IMR-90 (cell line): ENCODE results near the gene DMD. TPM values are rescaled to one million over a fixed set of nuclear protein-coding genes. Genes with fewer than 3 reads are reported as not detected.

ENCODE experiments used
- ATAC-seq: fragments of 200-7000 bp; cut with Tn5 transposase; 2 replicates; pipeline ENCODE4 v1.9.1; 2020; ENCODE audit warnings: low read depth, mild to moderate bottlenecking, moderate library complexity
- BruUV-seq: library from RNA; stranded (reverse); fragments of 400-500 nt; replicated peaks from 2 replicates; lab custom pipeline; 2021; lab: Mats Ljungman, UMichigan
- CTCF ChIA-PET: fragments of 300-600 bp; formaldehyde crosslinking; extraction: SDS; loops from one replicate; lab custom pipeline; 2021; ENCODE audit warnings: antibody characterized with exemption; lab: Yijun Ruan, JAX
- POLR2A ChIA-PET: fragments of 300-600 bp; sonication (Branson Sonifier 250); formaldehyde crosslinking; loops from one replicate; lab custom pipeline; 2022; ENCODE audit warnings: antibody characterized with exemption; ENCODE audit not compliant: unreplicated experiment; lab: Charles Lee
- DNase-seq: peaks from one replicate; pipeline ENCODE4 v3.0.0; 2013
- H2AFZ ChIP-seq: replicated peaks from 2 replicates; pipeline ENCODE3; 2013; ENCODE audit warnings: low read length, mild to moderate bottlenecking; ENCODE audit not compliant: poor library complexity
- H2AK5ac ChIP-seq: 2 replicates; pipeline ENCODE4 v1.6.1; 2013; ENCODE audit warnings: low read depth, low read length, inconsistent platforms
- H2AK9ac ChIP-seq: replicated peaks from 2 replicates; pipeline ENCODE3; 2013; ENCODE audit warnings: mild to moderate bottlenecking, low read depth, low read length, moderate library complexity; ENCODE audit not compliant: poor library complexity
- H2BK120ac ChIP-seq: 2 replicates; pipeline ENCODE4 v1.6.1; 2013; ENCODE audit warnings: low read depth, low read length, inconsistent platforms
- H2BK15ac ChIP-seq: 3 replicates; pipeline ENCODE4 v1.6.1; 2013; ENCODE audit warnings: low read depth, low read length, inconsistent platforms
- H2BK20ac ChIP-seq: 2 replicates; pipeline ENCODE4 v1.6.1; 2013; ENCODE audit warnings: low read depth, mild to moderate bottlenecking, inconsistent platforms, low read length, moderate library complexity
- H2BK5ac ChIP-seq: 2 replicates; pipeline ENCODE4 v1.6.1; 2013; ENCODE audit warnings: mild to moderate bottlenecking, low read depth, low read length, inconsistent platforms; ENCODE audit not compliant: poor library complexity, severe bottlenecking
- H3K14ac ChIP-seq: replicated peaks from 2 replicates; pipeline ENCODE4 v1.6.1; 2013; ENCODE audit warnings: low read depth, low read length, inconsistent platforms
- H3K18ac ChIP-seq: 2 replicates; pipeline ENCODE4 v1.6.1; 2013; ENCODE audit warnings: low read depth, low read length, control low read depth
- H3K23ac ChIP-seq: 2 replicates; pipeline ENCODE4 v1.6.1; 2013; ENCODE audit warnings: low read depth, low read length, inconsistent platforms
- H3K27ac ChIP-seq: 2 replicates; pipeline ENCODE4 v1.5.1; 2013; ENCODE audit warnings: mild to moderate bottlenecking, control low read depth, low read length; ENCODE audit not compliant: insufficient read depth
- H3K27me3 ChIP-seq: 2 replicates; pipeline ENCODE4 v1.6.1; 2013; ENCODE audit warnings: low read length; ENCODE audit not compliant: control insufficient read depth, insufficient read depth
- H3K36me3 ChIP-seq: 2 replicates; pipeline ENCODE4 v1.6.1; 2013; ENCODE audit warnings: low read length, mixed read lengths; ENCODE audit not compliant: control insufficient read depth, insufficient read depth
- H3K4ac ChIP-seq: 2 replicates; pipeline ENCODE4 v1.6.1; 2013; ENCODE audit warnings: low read depth, low read length, inconsistent platforms
- H3K4me1 ChIP-seq: 2 replicates; pipeline ENCODE4 v1.6.1; 2013; ENCODE audit warnings: low read length, mixed read lengths; ENCODE audit not compliant: control insufficient read depth, insufficient read depth
- H3K4me2 ChIP-seq: 2 replicates; pipeline ENCODE4 v1.6.1; 2013; ENCODE audit warnings: low read depth, mild to moderate bottlenecking, control low read depth, low read length, moderate library complexity
- H3K4me3 ChIP-seq: 2 replicates; pipeline ENCODE4 v1.5.1; 2013; ENCODE audit warnings: low read depth, mild to moderate bottlenecking, control low read depth, low read length, moderate library complexity; ENCODE audit not compliant: insufficient read depth
- H3K56ac ChIP-seq: 2 replicates; pipeline ENCODE4 v1.6.1; 2013; ENCODE audit warnings: low read length, inconsistent platforms; ENCODE audit not compliant: insufficient read depth; ENCODE audit errors: extremely low read depth
- H3K79me1 ChIP-seq, 2 experiments: 2 replicates each; pipeline ENCODE4 v1.6.1; 2013; ENCODE audit warnings: low read length in 2 of 2, inconsistent platforms in 1 of 2, low read depth in 1 of 2
- H3K9ac ChIP-seq: 2 replicates; pipeline ENCODE4 v1.6.1; 2013; ENCODE audit warnings: low read depth, low read length, control low read depth
- H3K9me1 ChIP-seq: 2 replicates; pipeline ENCODE4 v1.6.1; 2013; ENCODE audit warnings: low read length, inconsistent platforms; ENCODE audit not compliant: insufficient read depth
- H3K9me3 ChIP-seq: 2 replicates; pipeline ENCODE4 v1.6.1; 2013; ENCODE audit warnings: low read length; ENCODE audit not compliant: control insufficient read depth, insufficient read depth
- H4K20me1 ChIP-seq: 2 replicates; pipeline ENCODE4 v1.6.1; 2013; ENCODE audit warnings: low read length, inconsistent platforms; ENCODE audit not compliant: insufficient read depth
- H4K5ac ChIP-seq: 2 replicates; pipeline ENCODE4 v1.6.1; 2013; ENCODE audit warnings: mild to moderate bottlenecking, low read depth, low read length, control low read depth
- H4K8ac ChIP-seq, 2 experiments: 2 replicates each; pipeline ENCODE4 v1.6.1; 2013; ENCODE audit warnings: low read depth in 2 of 2, low read length in 2 of 2, control low read depth in 1 of 2, inconsistent platforms in 1 of 2
- H4K91ac ChIP-seq: 2 replicates; pipeline ENCODE4 v1.6.1; 2013; ENCODE audit warnings: low read depth, low read length, inconsistent platforms; ENCODE audit not compliant: insufficient read depth
- BHLHE40 ChIP-seq: fragments of 150-350 bp; IDR thresholded peaks from 2 replicates; pipeline ENCODE4 v1.6.1; 2016; ENCODE audit warnings: mild to moderate bottlenecking, low read depth, low read length
- CEBPB ChIP-seq: IDR thresholded peaks from 2 replicates; pipeline ENCODE4 v1.6.1; 2012; ENCODE audit warnings: low read depth, low read length, improper control_type of control experiment
- CHD1 ChIP-seq: IDR thresholded peaks from 2 replicates; pipeline ENCODE4 v1.6.1; 2012; ENCODE audit warnings: low read depth, low read length, improper control_type of control experiment
- FOS ChIP-seq: fragments of 150-350 bp; IDR thresholded peaks from 2 replicates; pipeline ENCODE4 v1.6.1; 2016; ENCODE audit warnings: low read depth, low read length
- MAFK ChIP-seq: IDR thresholded peaks from 2 replicates; pipeline ENCODE4 v1.6.1; 2012; ENCODE audit warnings: low read depth, low read length, improper control_type of control experiment
- MAZ ChIP-seq: IDR thresholded peaks from 2 replicates; pipeline ENCODE4 v1.6.1; 2012; ENCODE audit warnings: low read depth, mild to moderate bottlenecking, low read length, improper control_type of control experiment, moderate library complexity, borderline replicate concordance
- MXI1 ChIP-seq: IDR thresholded peaks from 2 replicates; pipeline ENCODE4 v1.6.1; 2012; ENCODE audit warnings: low read depth, mild to moderate bottlenecking, low read length, moderate library complexity, borderline replicate concordance
- NFE2L2 ChIP-seq: fragments of 150-350 bp; IDR thresholded peaks from 2 replicates; pipeline ENCODE4 v1.6.1; 2016; ENCODE audit warnings: low read depth, mild to moderate bottlenecking, low read length
- POLR2A ChIP-seq: IDR thresholded peaks from 2 replicates; pipeline ENCODE4 v1.6.1; 2012; ENCODE audit warnings: mild to moderate bottlenecking, low read depth, low read length
- RAD21 ChIP-seq: IDR thresholded peaks from 2 replicates; pipeline ENCODE4 v1.6.1; 2012; ENCODE audit warnings: low read length, improper control_type of control experiment
- RCOR1 ChIP-seq: IDR thresholded peaks from 2 replicates; pipeline ENCODE4 v1.6.1; 2012; ENCODE audit warnings: mild to moderate bottlenecking, low read length, improper control_type of control experiment; ENCODE audit not compliant: insufficient replicate concordance
- RFX5 ChIP-seq: IDR thresholded peaks from 2 replicates; pipeline ENCODE4 v1.8.0; 2012; ENCODE audit warnings: low read depth, mild to moderate bottlenecking, low read length, moderate library complexity
- SMC3 ChIP-seq: fragments of 150-350 bp; IDR thresholded peaks from 2 replicates; pipeline ENCODE4 v1.6.1; 2016; ENCODE audit warnings: low read depth, mild to moderate bottlenecking, antibody characterized with exemption, low read length, moderate library complexity
- WGBS, 2 experiments: methylation state at CpG; one replicate each; pipeline versions ENCODE4 v1.1.5 to v1.1.7; 2013; ENCODE audit warnings: missing lambda C conversion rate in 2 of 2; ENCODE audit not compliant: insufficient read length in 1 of 2; ENCODE audit errors: extremely low coverage in 2 of 2; 5-methylcytosine and 5-hydroxymethylcytosine counted together
- dilution Hi-C: fragments of 300-500 bp; cut with HindIII; formaldehyde crosslinking; loops from one replicate; pipeline ENCODE4 v1.14.3; 2018; ENCODE audit warnings: low sequenced_read_pairs; ENCODE audit not compliant: unreplicated experiment
- in situ Hi-C: fragments of 300-500 bp; cut with MboI; formaldehyde crosslinking; loops from 3 replicates; pipeline ENCODE4 v1.14.3; 2019; ENCODE audit warnings: low sequenced_read_pairs, inconsistent platforms, mixed read lengths
- intact Hi-C: fragments of 100-400 bp; cut with micrococcal nuclease; formaldehyde crosslinking; loops from 2 replicates; pipeline ENCODE4 v1.10.0; 2022
- polyA plus RNA-seq, 3 experiments: library from polyadenylated mRNA; depleted of rRNA; stranded (reverse); fragments of >200 nt; gene quantifications; 2 replicates each; pipeline ENCODE4 v1.2.3, GENCODE V29; 2012; ENCODE audit warnings: low replicate concordance in 1 of 3
- total RNA-seq: library from RNA; depleted of rRNA; stranded (reverse); fragments of >200 nt; gene quantifications from 2 replicates; pipeline ENCODE4 v1.2.3, GENCODE V29; 2012
- TF ChIP-seq, protein P1 (sequence below): fragments of 150-350 bp; IDR thresholded peaks from 2 replicates; pipeline ENCODE4 v1.6.1; 2016; ENCODE audit warnings: low read depth, mild to moderate bottlenecking, low read length, moderate library complexity, borderline replicate concordance
- TF ChIP-seq, protein P2 (sequence below): conservative IDR thresholded peaks from 2 replicates; pipeline ENCODE4 v1.5.1; 2012; ENCODE audit warnings: mild to moderate bottlenecking, low read depth, low read length, improper control_type of control experiment
- TF ChIP-seq, protein P3 (sequence below): fragments of 150-350 bp; IDR thresholded peaks from 2 replicates; pipeline ENCODE4 v1.6.1; 2017; ENCODE audit warnings: mild to moderate bottlenecking, antibody characterized with exemption, low read length, low read depth

DMD gene
- total and polyA plus RNA-seq, 2 of the 4 experiments (the other 2 are of a cell fraction), result 6.6 to 11.8 TPM

DNA sequence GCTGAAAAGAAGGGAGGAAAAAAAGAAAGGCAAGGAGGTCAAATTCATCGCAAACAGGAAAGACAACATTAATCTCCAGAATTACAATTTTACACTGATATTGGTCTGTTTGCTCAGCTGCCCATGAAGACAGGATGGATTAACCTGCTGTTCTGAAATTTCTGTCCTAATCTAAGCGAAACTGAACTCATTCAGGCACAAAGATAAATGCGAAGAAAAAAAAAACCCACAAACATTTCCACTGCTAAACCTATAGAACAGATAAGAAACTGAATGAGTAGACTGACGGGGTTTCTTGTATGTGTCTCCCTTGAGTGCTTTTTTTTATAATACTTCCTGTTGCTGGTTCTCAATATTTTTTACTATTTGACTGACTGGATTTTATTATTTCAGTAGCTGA is 1887.7 kb downstream of the DMD start:
- no peak overlapping the region for H3K4ac ChIP-seq
- no peak overlapping the region for H2AK5ac ChIP-seq
- no peak for TF ChIP-seq CEBPB
- no peak for TF ChIP-seq POLR2A
- TF ChIP-seq, protein P1, sequence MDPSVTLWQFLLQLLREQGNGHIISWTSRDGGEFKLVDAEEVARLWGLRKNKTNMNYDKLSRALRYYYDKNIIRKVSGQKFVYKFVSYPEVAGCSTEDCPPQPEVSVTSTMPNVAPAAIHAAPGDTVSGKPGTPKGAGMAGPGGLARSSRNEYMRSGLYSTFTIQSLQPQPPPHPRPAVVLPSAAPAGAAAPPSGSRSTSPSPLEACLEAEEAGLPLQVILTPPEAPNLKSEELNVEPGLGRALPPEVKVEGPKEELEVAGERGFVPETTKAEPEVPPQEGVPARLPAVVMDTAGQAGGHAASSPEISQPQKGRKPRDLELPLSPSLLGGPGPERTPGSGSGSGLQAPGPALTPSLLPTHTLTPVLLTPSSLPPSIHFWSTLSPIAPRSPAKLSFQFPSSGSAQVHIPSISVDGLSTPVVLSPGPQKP, result no peak
- no peak for TF ChIP-seq NFE2L2
- TF ChIP-seq CHD1, result no peak
- TF ChIP-seq MXI1, result no peak
- TF ChIP-seq, protein P2, sequence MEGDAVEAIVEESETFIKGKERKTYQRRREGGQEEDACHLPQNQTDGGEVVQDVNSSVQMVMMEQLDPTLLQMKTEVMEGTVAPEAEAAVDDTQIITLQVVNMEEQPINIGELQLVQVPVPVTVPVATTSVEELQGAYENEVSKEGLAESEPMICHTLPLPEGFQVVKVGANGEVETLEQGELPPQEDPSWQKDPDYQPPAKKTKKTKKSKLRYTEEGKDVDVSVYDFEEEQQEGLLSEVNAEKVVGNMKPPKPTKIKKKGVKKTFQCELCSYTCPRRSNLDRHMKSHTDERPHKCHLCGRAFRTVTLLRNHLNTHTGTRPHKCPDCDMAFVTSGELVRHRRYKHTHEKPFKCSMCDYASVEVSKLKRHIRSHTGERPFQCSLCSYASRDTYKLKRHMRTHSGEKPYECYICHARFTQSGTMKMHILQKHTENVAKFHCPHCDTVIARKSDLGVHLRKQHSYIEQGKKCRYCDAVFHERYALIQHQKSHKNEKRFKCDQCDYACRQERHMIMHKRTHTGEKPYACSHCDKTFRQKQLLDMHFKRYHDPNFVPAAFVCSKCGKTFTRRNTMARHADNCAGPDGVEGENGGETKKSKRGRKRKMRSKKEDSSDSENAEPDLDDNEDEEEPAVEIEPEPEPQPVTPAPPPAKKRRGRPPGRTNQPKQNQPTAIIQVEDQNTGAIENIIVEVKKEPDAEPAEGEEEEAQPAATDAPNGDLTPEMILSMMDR, result no peak
- no peak for TF ChIP-seq MAZ
- TF ChIP-seq, protein P3, sequence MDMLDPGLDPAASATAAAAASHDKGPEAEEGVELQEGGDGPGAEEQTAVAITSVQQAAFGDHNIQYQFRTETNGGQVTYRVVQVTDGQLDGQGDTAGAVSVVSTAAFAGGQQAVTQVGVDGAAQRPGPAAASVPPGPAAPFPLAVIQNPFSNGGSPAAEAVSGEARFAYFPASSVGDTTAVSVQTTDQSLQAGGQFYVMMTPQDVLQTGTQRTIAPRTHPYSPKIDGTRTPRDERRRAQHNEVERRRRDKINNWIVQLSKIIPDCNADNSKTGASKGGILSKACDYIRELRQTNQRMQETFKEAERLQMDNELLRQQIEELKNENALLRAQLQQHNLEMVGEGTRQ, result no peak
- TF ChIP-seq RCOR1, result no peak
- TF ChIP-seq BHLHE40, result no peak
- TF ChIP-seq SMC3, result no peak
- no peak for TF ChIP-seq RFX5
- no peak for TF ChIP-seq MAFK
- no peak for TF ChIP-seq FOS
- TF ChIP-seq RAD21, result no peak
- H3K56ac ChIP-seq, result no peak overlapping the region
- no peak overlapping the region for H2AK9ac ChIP-seq
- H4K5ac ChIP-seq, result no peak overlapping the region
- H3K79me1 ChIP-seq, result no peaks in the 10 kb centered on the region
- H3K4me1 ChIP-seq, result no peaks in the 10 kb centered on the region
- no peak for ATAC-seq
- no peak overlapping the region for H2AFZ ChIP-seq
- ChIA-PET POLR2A (no interaction called here), CTCF (no interaction called here)
- H4K20me1 ChIP-seq, result no peaks in the 10 kb centered on the region
- H2BK5ac ChIP-seq, result no peak overlapping the region
- dilution Hi-C loops, result no loop called here
- H3K36me3 ChIP-seq, result no peaks in the 10 kb centered on the region
- H3K9ac ChIP-seq, result no peak overlapping the region
- H3K4me2 ChIP-seq, result no peak overlapping the region
- H3K27me3 ChIP-seq, result no peaks in the 10 kb centered on the region
- BruUV-seq, result no TSS peak
- H3K9me3 ChIP-seq, result no peaks in the 10 kb centered on the region
- no peak for DNase-seq
- no peak overlapping the region for H4K8ac ChIP-seq
- H3K14ac ChIP-seq, result no peak overlapping the region
- no peaks in the 10 kb centered on the region for H3K9me1 ChIP-seq
- no peak overlapping the region for H3K18ac ChIP-seq
- H3K23ac ChIP-seq, result no peak overlapping the region
- no peak overlapping the region for H3K4me3 ChIP-seq
- H2BK120ac ChIP-seq, result no peak overlapping the region
- no CpG with 5 or more reads among the region's 4 CpGs for WGBS, 2 experiments
- H2BK15ac ChIP-seq, result no peak overlapping the region
- intact Hi-C loops, result no loop called here
- no peak overlapping the region for H3K27ac ChIP-seq
- H2BK20ac ChIP-seq, result no peak overlapping the region
- no peak overlapping the region for H4K91ac ChIP-seq
- in situ Hi-C loops, result no loop called here
